ENCODE results near the gene AKAP14. TPM values are rescaled to one million over a fixed set of nuclear protein-coding genes. Genes with fewer than 3 reads are reported as not detected.
"Not testable (repeated sequence)": the region's sequence is repeated elsewhere in the genome, so short reads cannot be mapped to it uniquely, and the experiment has no call there.

The AKAP14 gene
- not detected for total RNA-seq

GRCh38 chrX:119895843-119896326 lies at the start of gene AKAP14:
AKAP14 (plus strand) TSS chrX:119895893; CDS start chrX:119903224, 7,331 bp downstream.
- ChIA-PET POLR2A (no interaction called here), CTCF (no interaction called here)

GRCh38 chrX:119852382-119853353 lies 43.0 kb upstream of the AKAP14 start, which contains the start of gene UPF3B:
UPF3B (minus strand) TSS chrX:119852963; CDS start chrX:119852928, 35 bp downstream.
- POLR2A ChIA-PET: interaction anchor here (1.0 to 1.7 kb wide), 2 partner anchors 18 to 61 kb away, joined by 10 read pairs; partner anchors contain the start of genes NDUFA1, RNF113A and RPL39

GRCh38 chrX:119853444-119853843 lies 42.2 kb upstream of the AKAP14 start:
- ChIA-PET CTCF (no interaction called here), POLR2A (interaction anchor here (1.0 to 1.7 kb wide), 2 partner anchors 17 to 62 kb away, joined by 10 read pairs; partner anchors contain the start of genes NDUFA1, RNF113A and RPL39)

More at GRCh38 chrX:119852382-119853353, 43.0 kb upstream of the AKAP14 start, which contains the start of gene UPF3B:
- CTCF ChIA-PET: no interaction called here

GRCh38 chrX:119870626-119871131 lies 25.0 kb upstream of the AKAP14 start:
- CTCF ChIA-PET: interaction anchor here (1.0 kb wide), 1 partner anchor 116 kb away, joined by 3 read pairs; no protein-coding TSS in a partner anchor

GRCh38 chrX:119871245-119871598 lies 24.5 kb upstream of the AKAP14 start:
- ChIA-PET CTCF (no interaction called here), POLR2A (interaction anchor here (0.5 to 2.9 kb wide), 4 partner anchors 18 to 167 kb away, joined by 3 to 23 read pairs (median 6); partner anchors contain the start of genes RPL39 and UPF3B)

More at GRCh38 chrX:119870626-119871131, 25.0 kb upstream of the AKAP14 start:
- POLR2A ChIA-PET: interaction anchor here (0.7 to 2.9 kb wide), 4 partner anchors 18 to 83 kb away, joined by 3 to 23 read pairs (median 6); partner anchors contain the start of genes RPL39 and UPF3B

GRCh38 chrX:119871599-119872395 lies 23.9 kb upstream of the AKAP14 start, which contains the start of the genes NDUFA1 and RNF113A:
NDUFA1 (plus strand) TSS chrX:119871832; CDS start chrX:119871912, 80 bp downstream.
RNF113A (minus strand) TSS chrX:119871733; CDS start chrX:119871613, 120 bp downstream.
- POLR2A ChIA-PET: interaction anchor here (0.5 to 2.9 kb wide), 3 partner anchors 19 to 167 kb away, joined by 3 to 23 read pairs (median 10); partner anchors contain the start of genes RPL39 and UPF3B

GRCh38 chrX:119878740-119879139 lies 17.0 kb upstream of the AKAP14 start:
- ChIA-PET CTCF (interaction anchor here (1.2 kb wide), 1 partner anchor 28 kb away, joined by 4 read pairs; no protein-coding TSS in a partner anchor), POLR2A (interaction anchor here (0.5 kb wide), 1 partner anchor 94 kb away, joined by 3 read pairs; no protein-coding TSS in a partner anchor)

More at GRCh38 chrX:119871599-119872395, 23.9 kb upstream of the AKAP14 start, which contains the start of the genes NDUFA1 and RNF113A:
- CTCF ChIA-PET: interaction anchor here (0.7 kb wide), 1 partner anchor 12 kb away, joined by 3 read pairs; no protein-coding TSS in a partner anchor

GRCh38 chrX:119880076-119880475 lies 15.6 kb upstream of the AKAP14 start:
- CTCF ChIA-PET: no interaction called here
- POLR2A ChIA-PET: no interaction called here

GRCh38 chrX:119880552-119881437 lies 14.9 kb upstream of the AKAP14 start:
- POLR2A ChIA-PET: interaction anchor here (0.7 kb wide), 1 partner anchor 54 kb away, joined by 3 read pairs; no protein-coding TSS in a partner anchor
- CTCF ChIA-PET: no interaction called here

- POLR2A ChIA-PET: no interaction called here
- CTCF ChIA-PET: no interaction called here
Observed at GRCh38 chrX:119885554-119886428, 9.9 kb upstream of the AKAP14 start.

GRCh38 chrX:119887721-119888425 lies 7.8 kb upstream of the AKAP14 start:
- CTCF ChIA-PET: interaction anchor here (0.6 to 1.2 kb wide), 3 partner anchors 13 to 435 kb away, joined by 3 to 5 read pairs (median 4); no protein-coding TSS in a partner anchor
- POLR2A ChIA-PET: interaction anchor here (0.5 kb wide), 2 partner anchors 11 to 14 kb away, joined by 3 to 4 read pairs; no protein-coding TSS in a partner anchor

GRCh38 chrX:119890626-119891025 lies 5.1 kb upstream of the AKAP14 start:
- CTCF ChIA-PET, POLR2A ChIA-PET: not testable (repeated sequence)

- CTCF ChIA-PET: not testable (repeated sequence)
Observed at GRCh38 chrX:119891961-119892692, 3.6 kb upstream of the AKAP14 start.

GRCh38 chrX:119899125-119899524 lies 3.4 kb downstream of the AKAP14 start:
- ChIA-PET POLR2A (no interaction called here), CTCF (interaction anchor here (0.7 kb wide), 2 partner anchors 21 to 46 kb away, joined by 3 read pairs; no protein-coding TSS in a partner anchor)

More at GRCh38 chrX:119891961-119892692, 3.6 kb upstream of the AKAP14 start:
- POLR2A ChIA-PET: not testable (repeated sequence)

GRCh38 chrX:119900976-119901375 lies 5.3 kb downstream of the AKAP14 start:
- POLR2A ChIA-PET: no interaction called here
- CTCF ChIA-PET: interaction anchor here (0.9 kb wide), 1 partner anchor 13 kb away, joined by 5 read pairs; no protein-coding TSS in a partner anchor
